GM20000 (cell line): ENCODE measurements around the gene POU3F3.

Experiments used
- DNase-seq: peaks from one replicate; pipeline ENCODE4 v3.0.0; 2012; ENCODE audit warnings: low spot score
- TF ChIP-seq, protein P1 (sequence below): IDR thresholded peaks from 2 replicates; pipeline ENCODE4 v1.5.1; 2012; ENCODE audit warnings: mild to moderate bottlenecking, control low read depth; ENCODE audit errors: extremely low read depth, missing control alignments

Gene POU3F3

GRCh38 chr2:104840893-104841585 lies 12.9 kb upstream of the POU3F3 start:
- no peak for DNase-seq
- TF ChIP-seq, protein P1, sequence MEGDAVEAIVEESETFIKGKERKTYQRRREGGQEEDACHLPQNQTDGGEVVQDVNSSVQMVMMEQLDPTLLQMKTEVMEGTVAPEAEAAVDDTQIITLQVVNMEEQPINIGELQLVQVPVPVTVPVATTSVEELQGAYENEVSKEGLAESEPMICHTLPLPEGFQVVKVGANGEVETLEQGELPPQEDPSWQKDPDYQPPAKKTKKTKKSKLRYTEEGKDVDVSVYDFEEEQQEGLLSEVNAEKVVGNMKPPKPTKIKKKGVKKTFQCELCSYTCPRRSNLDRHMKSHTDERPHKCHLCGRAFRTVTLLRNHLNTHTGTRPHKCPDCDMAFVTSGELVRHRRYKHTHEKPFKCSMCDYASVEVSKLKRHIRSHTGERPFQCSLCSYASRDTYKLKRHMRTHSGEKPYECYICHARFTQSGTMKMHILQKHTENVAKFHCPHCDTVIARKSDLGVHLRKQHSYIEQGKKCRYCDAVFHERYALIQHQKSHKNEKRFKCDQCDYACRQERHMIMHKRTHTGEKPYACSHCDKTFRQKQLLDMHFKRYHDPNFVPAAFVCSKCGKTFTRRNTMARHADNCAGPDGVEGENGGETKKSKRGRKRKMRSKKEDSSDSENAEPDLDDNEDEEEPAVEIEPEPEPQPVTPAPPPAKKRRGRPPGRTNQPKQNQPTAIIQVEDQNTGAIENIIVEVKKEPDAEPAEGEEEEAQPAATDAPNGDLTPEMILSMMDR, result no peak

DNA sequence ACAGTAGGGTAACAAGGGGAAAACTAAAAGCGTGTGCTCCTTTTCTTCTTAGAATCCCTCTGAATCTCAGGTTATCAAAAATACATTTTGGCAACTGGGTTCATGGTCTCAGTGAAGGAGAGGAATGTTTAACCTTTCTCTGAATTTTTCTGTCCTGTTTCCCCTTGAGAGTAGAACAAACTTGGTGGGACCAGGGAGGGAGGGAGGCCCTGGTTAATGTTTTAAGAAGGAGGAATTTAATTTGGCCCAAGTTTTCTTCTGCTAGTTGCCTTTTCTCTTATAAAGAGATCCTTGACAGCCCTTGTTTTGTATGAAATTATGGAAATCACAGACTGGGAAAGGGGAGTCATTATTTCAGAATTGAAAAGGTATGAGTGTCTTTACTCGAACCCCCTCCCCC lies 12.2 kb upstream of the POU3F3 start:
- DNase-seq, result no peak
- TF ChIP-seq, protein P1, result no peak

- TF ChIP-seq, protein P1, result no peak
- DNase-seq, result peak; percentile 43
These were observed 8.9 kb upstream of the POU3F3 start for GRCh38 chr2:104844807-104845551.

DNA sequence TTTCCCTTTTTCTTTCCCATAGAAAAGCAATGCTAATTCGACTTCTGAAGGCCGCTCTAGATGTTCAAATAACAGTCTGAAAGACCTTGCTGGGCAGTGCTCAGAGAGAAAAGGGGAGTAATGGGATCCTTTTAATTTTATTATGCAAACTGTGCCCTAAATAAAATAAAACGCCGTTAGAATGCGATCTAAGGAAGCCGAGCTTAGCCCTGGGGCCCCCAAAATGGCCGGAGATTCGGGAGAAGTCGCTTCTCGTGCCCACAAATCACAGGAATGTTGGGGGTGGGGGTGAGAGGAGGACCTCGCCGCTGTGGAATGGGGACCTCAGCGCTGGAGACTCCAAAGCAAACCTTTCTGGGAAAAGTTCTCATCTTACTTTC lies 8.4 kb upstream of the POU3F3 start:
- DNase-seq, result no peak
- TF ChIP-seq, protein P1, result no peak

DNA sequence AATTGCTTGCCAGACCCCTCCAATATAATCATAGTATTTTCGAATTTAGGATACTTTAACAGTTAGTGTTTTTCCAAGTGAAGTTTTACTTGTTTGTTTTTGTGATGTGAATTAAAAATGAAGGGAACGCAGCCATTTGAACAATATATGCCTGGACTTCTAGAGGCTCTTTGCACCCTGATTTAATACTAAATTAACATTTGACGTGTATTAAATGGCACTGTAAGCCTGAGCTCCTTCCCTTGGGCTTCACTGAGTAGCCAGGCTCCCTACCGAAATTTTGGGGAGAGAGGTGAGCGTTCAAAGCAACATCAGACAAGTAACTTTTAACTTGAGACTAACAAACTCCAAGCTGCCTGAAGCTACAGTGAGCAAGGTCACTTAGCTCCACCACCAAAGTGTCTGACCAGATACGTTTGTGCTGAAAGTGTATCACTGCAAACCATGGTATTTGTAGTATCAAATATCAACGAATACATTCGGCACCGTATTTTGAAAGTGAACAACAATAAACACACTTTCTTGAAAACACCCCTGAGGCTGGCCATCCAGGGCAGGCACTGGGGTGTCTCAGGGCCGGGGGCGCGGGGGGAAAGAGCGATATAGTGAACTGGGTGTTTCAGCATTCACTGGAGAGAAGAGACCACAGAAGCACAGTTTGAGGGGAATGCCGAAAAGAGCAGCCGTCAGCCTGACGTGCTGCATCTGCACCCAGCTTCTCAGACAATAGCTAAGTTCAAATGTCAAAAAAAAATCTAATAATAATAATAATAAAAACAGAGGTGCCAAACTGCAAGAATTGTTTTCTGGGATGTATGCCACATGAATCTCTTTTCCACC lies 7.7 kb upstream of the POU3F3 start:
- TF ChIP-seq, protein P1, result no peak
- no peak for DNase-seq

DNA sequence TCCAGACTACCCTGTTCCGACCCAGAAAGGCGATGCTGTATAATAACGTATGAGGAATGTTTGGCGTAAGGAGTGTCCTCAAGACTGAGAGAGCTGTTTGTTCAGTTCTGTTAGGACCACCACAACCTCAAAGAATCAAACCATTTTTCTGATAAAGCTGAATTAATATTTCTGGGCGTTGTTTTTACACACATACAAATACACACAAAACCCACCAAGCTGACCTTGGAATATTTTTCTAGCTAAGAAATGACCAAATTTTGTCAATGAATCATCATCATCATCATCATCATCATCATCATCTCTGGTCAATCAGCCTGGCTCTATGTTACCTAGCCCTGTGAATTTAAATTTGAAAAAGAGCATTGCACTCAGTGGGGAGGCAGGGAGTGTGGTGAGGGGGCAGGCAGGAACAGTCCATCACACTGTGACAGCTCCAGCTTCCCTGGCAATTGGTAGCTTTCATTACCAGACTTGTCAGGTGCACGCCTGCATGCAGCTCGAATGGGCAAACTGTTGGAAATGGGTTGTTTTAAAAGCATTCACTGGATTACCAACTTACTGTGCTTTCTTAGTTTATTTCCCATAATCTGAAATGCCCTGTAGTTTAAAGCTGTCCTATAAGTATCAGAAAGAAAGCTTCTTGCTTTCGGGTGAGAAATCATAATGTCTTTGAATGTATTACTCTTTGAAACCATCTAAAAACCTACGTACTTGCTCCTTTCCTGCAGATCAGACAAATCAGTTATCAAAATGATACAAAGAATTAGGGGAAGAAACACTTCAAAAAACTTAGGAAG lies 6.9 kb upstream of the POU3F3 start:
- TF ChIP-seq, protein P1, result no peak
- no peak for DNase-seq
